Lower lobe of right lung (tissue), 2 donors: ENCODE measurements around the gene ATF4. TPM values are rescaled to one million over a fixed set of nuclear protein-coding genes. Genes with fewer than 3 reads are reported as not detected.

ENCODE experiments used
- ATAC-seq, 2 donors: fragments of 200-7000 bp; cut with Tn5 transposase; one replicate each; pipeline ENCODE4 v1.9.1; 2020 to 2022; ENCODE audit warnings: mild to moderate bottlenecking in 2 of 2, moderate library complexity in 2 of 2
- DNase-seq: peaks from one replicate; pipeline ENCODE4 v3.0.0-alpha.2; 2020
- H3K27ac ChIP-seq: fragments of 200-600 bp; one replicate; pipeline ENCODE4 v1.8.0; 2022
- H3K27me3 ChIP-seq: fragments of 200-600 bp; one replicate; pipeline ENCODE4 v1.8.0; 2022; ENCODE audit warnings: low read depth
- H3K36me3 ChIP-seq: fragments of 200-600 bp; one replicate; pipeline ENCODE4 v1.8.0; 2022; ENCODE audit warnings: mild to moderate bottlenecking
- H3K4me1 ChIP-seq: fragments of 200-600 bp; one replicate; pipeline ENCODE4 v1.8.0; 2022
- H3K4me3 ChIP-seq: fragments of 200-600 bp; one replicate; pipeline ENCODE4 v1.8.0; 2022; ENCODE audit warnings: mild to moderate bottlenecking
- H3K9me3 ChIP-seq: fragments of 200-600 bp; one replicate; pipeline ENCODE4 v1.8.0; 2022
- intact Hi-C: fragments of 100-400 bp; cut with DNase I; formaldehyde crosslinking; loops from one replicate; pipeline ENCODE4 v1.11.0; 2022
- total RNA-seq: library from RNA; stranded (reverse); fragmentation: NEBNext Ultra II Directional; extraction: Animal tissue kit (Norgen Biotek cat#: 25700); gene quantifications from one replicate; pipeline ENCODE4 v1.2.1, GENCODE V29; 2021
- TF ChIP-seq, protein P1 (sequence below): fragments of 200-600 bp; IDR thresholded peaks from one replicate; pipeline ENCODE4 v1.8.0; 2022; ENCODE audit warnings: antibody characterized with exemption, mild to moderate bottlenecking
- donor health status: DM: no; HTN: yes; CAD: no; lungs with severe emphysema.

ATF4 gene
- total RNA-seq, 1 donor from 2014 or later, result 327 TPM

DNA sequence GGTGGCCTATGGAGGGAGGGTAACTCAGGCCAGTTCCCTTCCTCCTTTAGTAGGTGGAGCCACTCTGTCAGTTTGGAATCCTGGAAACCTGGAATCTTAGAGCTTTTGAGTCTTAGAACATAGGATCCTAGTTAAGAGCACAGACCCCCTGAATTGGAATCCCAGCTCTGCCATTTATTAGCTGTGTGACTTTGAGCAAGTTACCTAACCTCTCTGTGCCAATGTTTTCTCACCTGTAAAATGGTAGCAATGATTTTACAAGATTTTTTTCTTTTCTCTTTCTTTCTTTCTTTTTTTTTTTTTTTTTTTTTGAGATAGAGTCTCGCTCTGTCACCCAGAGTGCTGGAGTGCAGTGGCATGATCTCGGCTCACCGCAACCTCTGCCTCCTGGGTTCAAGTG is 33.1 kb downstream of the ATF4 start:
- intact Hi-C loops, result no loop called here
- no peak overlapping the region for H3K27ac ChIP-seq
- peaks cover 70% of the 10 kb centered on the region for H3K27me3 ChIP-seq
- no peak for ATAC-seq
- H3K4me3 ChIP-seq, result no peak overlapping the region
- TF ChIP-seq, protein P1, sequence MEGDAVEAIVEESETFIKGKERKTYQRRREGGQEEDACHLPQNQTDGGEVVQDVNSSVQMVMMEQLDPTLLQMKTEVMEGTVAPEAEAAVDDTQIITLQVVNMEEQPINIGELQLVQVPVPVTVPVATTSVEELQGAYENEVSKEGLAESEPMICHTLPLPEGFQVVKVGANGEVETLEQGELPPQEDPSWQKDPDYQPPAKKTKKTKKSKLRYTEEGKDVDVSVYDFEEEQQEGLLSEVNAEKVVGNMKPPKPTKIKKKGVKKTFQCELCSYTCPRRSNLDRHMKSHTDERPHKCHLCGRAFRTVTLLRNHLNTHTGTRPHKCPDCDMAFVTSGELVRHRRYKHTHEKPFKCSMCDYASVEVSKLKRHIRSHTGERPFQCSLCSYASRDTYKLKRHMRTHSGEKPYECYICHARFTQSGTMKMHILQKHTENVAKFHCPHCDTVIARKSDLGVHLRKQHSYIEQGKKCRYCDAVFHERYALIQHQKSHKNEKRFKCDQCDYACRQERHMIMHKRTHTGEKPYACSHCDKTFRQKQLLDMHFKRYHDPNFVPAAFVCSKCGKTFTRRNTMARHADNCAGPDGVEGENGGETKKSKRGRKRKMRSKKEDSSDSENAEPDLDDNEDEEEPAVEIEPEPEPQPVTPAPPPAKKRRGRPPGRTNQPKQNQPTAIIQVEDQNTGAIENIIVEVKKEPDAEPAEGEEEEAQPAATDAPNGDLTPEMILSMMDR, result no peak
- DNase-seq, result no peak
- peaks cover 6% of the 10 kb centered on the region for H3K4me1 ChIP-seq
- H3K36me3 ChIP-seq, result no peaks in the 10 kb centered on the region
- H3K9me3 ChIP-seq, result no peaks in the 10 kb centered on the region

DNA sequence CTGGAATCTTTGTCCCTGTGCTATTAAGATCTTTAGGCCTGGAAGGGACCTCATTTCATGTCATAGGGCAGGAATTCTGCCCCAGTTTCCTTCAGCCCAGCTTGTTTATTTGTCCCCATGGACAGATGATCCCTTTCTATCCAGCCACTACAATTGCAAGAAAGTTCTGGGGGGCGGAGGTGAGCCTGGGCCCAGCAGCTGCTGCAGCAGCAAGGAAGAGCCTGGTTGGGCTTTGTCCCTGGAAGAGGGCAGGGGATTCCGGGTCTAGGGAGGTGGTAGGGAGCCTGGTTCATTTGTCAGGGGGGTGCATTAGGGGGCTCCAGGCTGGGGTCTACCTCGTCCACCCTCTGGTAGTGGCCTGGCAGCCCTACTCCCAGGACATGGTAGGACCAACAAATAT is 33.8 kb downstream of the ATF4 start:
- H3K36me3 ChIP-seq, result no peaks in the 10 kb centered on the region
- no peak overlapping the region for H3K4me3 ChIP-seq
- intact Hi-C loops, result no loop called here
- DNase-seq (no peak), ATAC-seq (no peak)
- no peak overlapping the region for H3K27ac ChIP-seq
- peaks cover 68% of the 10 kb centered on the region for H3K27me3 ChIP-seq
- no peaks in the 10 kb centered on the region for H3K9me3 ChIP-seq
- peaks cover 7% of the 10 kb centered on the region for H3K4me1 ChIP-seq
- TF ChIP-seq, protein P1, result no peak

DNA sequence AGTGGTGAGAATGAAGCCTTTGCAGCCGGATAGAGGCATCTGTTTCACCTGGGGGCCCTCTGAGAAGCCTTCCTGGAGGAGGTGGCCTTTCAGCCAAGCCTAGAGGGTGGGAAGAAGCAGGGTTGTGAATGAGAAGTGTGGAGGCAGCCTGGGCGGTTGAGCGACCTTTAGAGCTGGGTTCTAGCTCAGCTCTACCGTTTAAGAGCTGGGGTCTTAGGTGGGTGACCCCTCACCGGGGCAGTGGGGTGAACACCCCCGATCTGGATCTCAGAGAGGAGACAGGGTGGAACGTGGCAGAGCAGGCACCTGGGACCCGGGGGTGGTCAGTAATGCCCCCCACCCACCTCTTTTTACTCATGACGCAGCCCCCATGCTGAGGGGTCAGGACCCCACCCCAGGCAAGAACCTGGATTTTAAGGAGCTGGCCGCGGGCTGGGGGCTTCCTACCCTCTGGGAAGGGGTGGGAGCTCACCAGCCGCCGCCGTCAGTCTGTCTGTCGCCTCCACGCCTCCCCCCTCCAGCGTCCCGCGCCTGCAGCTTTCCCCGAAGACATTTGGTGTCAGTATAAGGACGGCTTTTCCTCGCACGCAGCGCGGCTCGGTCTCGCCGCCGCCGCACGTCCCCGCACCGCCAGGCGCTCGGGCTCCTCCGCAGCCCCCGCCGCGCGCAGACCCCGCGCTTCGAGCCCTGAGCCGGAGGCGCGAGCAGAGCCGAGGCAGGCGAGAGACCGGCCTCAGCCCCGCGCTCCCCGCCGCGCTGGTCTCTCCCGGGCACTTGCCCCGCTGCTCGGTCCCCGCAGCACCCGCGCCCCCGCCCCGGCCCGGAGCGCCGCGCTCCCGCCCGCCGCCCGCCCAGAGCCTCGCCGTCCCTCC is 36.8 kb downstream of the ATF4 start:
- no peak overlapping the region for H3K4me3 ChIP-seq
- H3K9me3 ChIP-seq, result no peaks in the 10 kb centered on the region
- ATAC-seq, result no peak
- peaks cover 64% of the 10 kb centered on the region for H3K27me3 ChIP-seq
- DNase-seq, result no peak
- no peak overlapping the region for H3K27ac ChIP-seq
- peaks cover 7% of the 10 kb centered on the region for H3K4me1 ChIP-seq
- no peaks in the 10 kb centered on the region for H3K36me3 ChIP-seq
- TF ChIP-seq, protein P1, result no peak
- intact Hi-C loops, result no loop called here

DNA sequence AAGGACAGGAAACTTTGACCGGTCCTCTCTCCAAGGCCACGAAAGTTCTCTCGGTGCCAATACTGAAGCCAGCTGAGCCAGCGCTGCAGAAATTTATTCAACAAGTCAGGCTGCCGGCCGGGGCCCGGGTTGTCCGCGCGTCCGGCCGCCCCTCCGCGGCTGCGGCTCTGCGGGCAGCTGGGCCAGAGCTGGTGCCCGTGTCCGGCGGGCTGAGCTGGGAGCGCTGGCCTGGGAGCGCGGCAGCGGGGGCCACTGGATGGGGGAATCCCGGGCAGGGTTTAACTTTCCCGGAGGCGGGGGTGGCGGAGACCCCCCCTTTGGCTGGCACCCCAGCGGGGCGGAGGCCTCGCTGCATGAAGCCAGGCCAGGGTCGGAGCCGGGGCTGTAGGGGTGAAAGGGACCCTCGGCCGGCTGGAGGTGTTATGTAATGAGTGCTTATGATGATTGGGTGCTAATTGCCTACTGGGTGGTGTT is 37.9 kb downstream of the ATF4 start:
- Histone ChIP-seq H3K27me3 (peaks cover 53% of the 10 kb centered on the region), H3K27ac (no peak overlapping the region), H3K4me1 (peaks cover 7% of the 10 kb centered on the region), H3K36me3 (no peaks in the 10 kb centered on the region), H3K9me3 (no peaks in the 10 kb centered on the region), H3K4me3 (no peak overlapping the region)
- DNase-seq (no peak), ATAC-seq (no peak)
- intact Hi-C loops, result no loop called here
- TF ChIP-seq, protein P1, result no peak

DNA sequence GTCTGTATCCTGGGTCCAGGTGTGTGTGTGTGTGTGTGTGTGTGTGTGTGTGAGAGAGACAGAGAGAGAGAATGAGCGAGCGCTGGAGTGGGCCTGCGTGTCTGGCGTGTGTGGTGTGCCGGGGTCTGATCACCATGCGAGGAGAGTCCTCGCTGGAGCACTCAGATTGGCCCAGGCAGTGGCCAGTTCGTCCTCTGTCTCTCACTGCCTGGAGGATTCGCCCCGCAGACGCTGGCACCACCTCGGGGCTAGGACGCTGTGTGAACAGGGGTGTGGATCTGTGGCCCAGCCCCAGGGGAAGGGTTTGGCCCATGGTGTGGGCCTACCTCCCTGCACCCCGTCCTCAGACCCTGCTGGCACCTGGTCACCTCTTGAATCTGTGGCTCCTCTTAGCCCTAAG is 38.6 kb downstream of the ATF4 start:
- Histone ChIP-seq H3K9me3 (no peaks in the 10 kb centered on the region), H3K4me1 (peaks cover 7% of the 10 kb centered on the region), H3K27ac (no peak overlapping the region), H3K27me3 (peaks cover 52% of the 10 kb centered on the region), H3K36me3 (no peaks in the 10 kb centered on the region), H3K4me3 (no peak overlapping the region)
- ATAC-seq (no peak), DNase-seq (no peak)
- intact Hi-C loops, result no loop called here
- TF ChIP-seq, protein P1, result no peak
